ENCODE measurements around the gene PLXNA2. TPM values are rescaled to one million over a fixed set of nuclear protein-coding genes. Genes with fewer than 3 reads are reported as not detected.

Gene PLXNA2
- total and polyA plus RNA-seq, 2 of the 8 experiments (the other 6 are each of a cell fraction or from before 2014, with no cell fraction given): 0.33 to 1.5 TPM

DNA sequence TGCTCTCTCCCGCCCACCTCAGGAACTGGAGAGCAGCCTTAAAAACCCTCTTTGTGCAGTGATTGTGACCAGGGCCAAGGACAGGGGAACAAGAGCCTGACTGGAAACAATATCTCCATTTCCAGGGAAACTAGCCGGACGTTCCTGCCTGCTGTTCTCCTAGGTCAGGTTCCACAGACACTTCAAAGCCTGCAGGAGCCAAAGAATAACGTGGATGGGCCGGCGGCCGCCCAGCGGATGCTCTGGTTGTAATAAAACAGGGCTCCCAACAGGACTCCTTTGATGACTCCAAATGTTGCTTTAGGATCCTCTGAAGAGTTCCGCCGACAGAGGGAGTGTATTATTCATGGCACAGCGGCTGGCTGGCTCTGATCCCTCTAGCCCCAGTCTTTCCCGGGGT is 162.2 kb downstream of the PLXNA2 start:
- no peak overlapping the region for H3K9ac ChIP-seq (replicated peaks in 1 of 4; ENCODE audit: extremely low read depth in 1 of 4, low read depth in 3 of 4, low read length in 3 of 4)
- no peaks in the 10 kb centered on the region for H3K79me2 ChIP-seq (ENCODE audit: control insufficient read depth in 1 of 2, insufficient read depth in 2 of 2, low read length in 2 of 2)
- H2BK120ac ChIP-seq (replicated peaks; ENCODE audit: low read depth, low read length): no peak overlapping the region
- no peak overlapping the region; the same call in 1 of the 2 replicates for H2AFZ ChIP-seq (ENCODE audit: low read length)
- ChIA-PET CTCF (ENCODE audit: partially characterized antibody) (interaction anchor here (0.6 to 8.7 kb wide), 16 partner anchors 9 to 196 kb away, joined by 3 to 94 read pairs (median 5); no protein-coding TSS in a partner anchor), POLR2A (ENCODE audit: partially characterized antibody) (no interaction called here)
- TF ChIP-seq RAD21 (IDR thresholded peaks at IDR 0.05 in 1 of 2, conservative IDR thresholded peaks at IDR 0.05 in 1 of 2; ENCODE audit: low read depth in 2 of 2, low read length in 2 of 2) (0 out of 4 replicates have a peak, but pooled peaks of 1 of the 2 experiments have one; percentile 23), KDM1A (IDR thresholded peaks at IDR 0.05; ENCODE audit: borderline replicate concordance, low read length) (no peak), TCF12 (IDR thresholded peaks at IDR 0.05; ENCODE audit: low read depth, low read length) (no peak)
- TF ChIP-seq, protein P1, sequence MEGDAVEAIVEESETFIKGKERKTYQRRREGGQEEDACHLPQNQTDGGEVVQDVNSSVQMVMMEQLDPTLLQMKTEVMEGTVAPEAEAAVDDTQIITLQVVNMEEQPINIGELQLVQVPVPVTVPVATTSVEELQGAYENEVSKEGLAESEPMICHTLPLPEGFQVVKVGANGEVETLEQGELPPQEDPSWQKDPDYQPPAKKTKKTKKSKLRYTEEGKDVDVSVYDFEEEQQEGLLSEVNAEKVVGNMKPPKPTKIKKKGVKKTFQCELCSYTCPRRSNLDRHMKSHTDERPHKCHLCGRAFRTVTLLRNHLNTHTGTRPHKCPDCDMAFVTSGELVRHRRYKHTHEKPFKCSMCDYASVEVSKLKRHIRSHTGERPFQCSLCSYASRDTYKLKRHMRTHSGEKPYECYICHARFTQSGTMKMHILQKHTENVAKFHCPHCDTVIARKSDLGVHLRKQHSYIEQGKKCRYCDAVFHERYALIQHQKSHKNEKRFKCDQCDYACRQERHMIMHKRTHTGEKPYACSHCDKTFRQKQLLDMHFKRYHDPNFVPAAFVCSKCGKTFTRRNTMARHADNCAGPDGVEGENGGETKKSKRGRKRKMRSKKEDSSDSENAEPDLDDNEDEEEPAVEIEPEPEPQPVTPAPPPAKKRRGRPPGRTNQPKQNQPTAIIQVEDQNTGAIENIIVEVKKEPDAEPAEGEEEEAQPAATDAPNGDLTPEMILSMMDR (IDR thresholded peaks at IDR 0.05; ENCODE audit: control extremely low read depth in 1 of 3, insufficient read depth in 1 of 3, low read depth in 1 of 3, low read length in 3 of 3): peak in 1 of 3 experiments; percentile 8; a peak in 1 of 4 replicates
- no peak overlapping the region for H3K14ac ChIP-seq (ENCODE audit: insufficient read length)
- H3K27me3 ChIP-seq (replicated peaks in 1 of 4; ENCODE audit: control insufficient read depth in 3 of 4, extremely low read depth in 1 of 4, insufficient read depth in 3 of 4, low read length in 3 of 4): peaks cover 0 to 4% (median 0%) of the 10 kb centered on the region in 4 experiments; a peak in 3 of 7 replicates
- H4K20me1 ChIP-seq (replicated peaks in 1 of 2; ENCODE audit: control insufficient read depth in 1 of 2, insufficient read depth in 2 of 2, low read length in 2 of 2): no peaks in the 10 kb centered on the region
- H2BK20ac ChIP-seq (ENCODE audit: low read length): no peak overlapping the region
- no peak overlapping the region for H4K5ac ChIP-seq (ENCODE audit: insufficient read length, low read depth, low read length)
- H4K91ac ChIP-seq (replicated peaks; ENCODE audit: insufficient read length, low read length): no peak overlapping the region
- no peak overlapping the region for H2BK15ac ChIP-seq (ENCODE audit: low read length)
- no peak overlapping the region for H4K8ac ChIP-seq (ENCODE audit: extremely low read depth, insufficient read depth, low read length)
- no peaks in the 10 kb centered on the region for H3K79me1 ChIP-seq (ENCODE audit: low read depth, low read length)
- no peak overlapping the region for H3K56ac ChIP-seq (replicated peaks; ENCODE audit: insufficient read length, low read depth, low read length)
- H3K18ac ChIP-seq (ENCODE audit: extremely low read depth, low read length): no peak overlapping the region
- no peaks in the 10 kb centered on the region for H3K36me3 ChIP-seq (ENCODE audit: control insufficient read depth in 2 of 4, insufficient read depth in 4 of 4, low read length in 3 of 4)
- no peak overlapping the region for H3K4ac ChIP-seq (replicated peaks; ENCODE audit: insufficient read length, low read depth, low read length)
- H2BK12ac ChIP-seq (ENCODE audit: low read depth, low read length): no peak overlapping the region
- no peak overlapping the region for H3K4me3 ChIP-seq (ENCODE audit: extremely low read depth in 1 of 4, insufficient read depth in 2 of 4, low read depth in 3 of 4, low read length in 4 of 4)
- no peak overlapping the region for H2BK5ac ChIP-seq (ENCODE audit: low read depth, low read length)
- H3K4me1 ChIP-seq (replicated peaks in 1 of 4; ENCODE audit: control insufficient read depth in 3 of 4, insufficient read depth in 4 of 4, low read length in 3 of 4): peaks cover 4 to 14% (median 7%) of the 10 kb centered on the region in 4 experiments; a peak in 6 of 7 replicates
- FAIRE-seq: no peak
- no peak for DNase-seq (ENCODE audit: low read depth in 1 of 2, low spot score in 2 of 2)
- H3K23me2 ChIP-seq (ENCODE audit: low read depth, low read length): 0 out of 2 replicates have a peak, but pooled peaks cover 1% of the 10 kb centered on the region
- no peak overlapping the region for H3K4me2 ChIP-seq (ENCODE audit: insufficient read depth in 1 of 2, low read depth in 2 of 2, low read length in 2 of 2)
- H2AK5ac ChIP-seq (ENCODE audit: low read depth, low read length): no peak overlapping the region
- H3K23ac ChIP-seq (ENCODE audit: insufficient read length): no peak overlapping the region
- 74% methylated on average over 12 of the region's 12 CpGs; no CpG with 5 or more reads in 1 of the 2 experiments for whole genome bisulfite sequencing, 2 experiments (ENCODE audit: extremely low coverage in 1 of 2, insufficient coverage in 1 of 2, insufficient read length in 1 of 2, insufficient replicate concordance in 2 of 2, low coverage in 1 of 2, low lambda C conversion rate in 2 of 2, missing lambda C conversion rate in 1 of 2)
- no peak overlapping the region for H3K27ac ChIP-seq (ENCODE audit: low read depth, low read length)
- H3K9me3 ChIP-seq (ENCODE audit: insufficient read depth in 2 of 2, low read depth in 1 of 2, low read length in 1 of 2): no peaks in the 10 kb centered on the region
